Sigmoid colon (tissue), 7 donors: ENCODE measurements around the gene PEX5L. TPM values are rescaled to one million over a fixed set of nuclear protein-coding genes. Genes with fewer than 3 reads are reported as not detected.
"Not testable (repeated sequence)": the region's sequence is repeated elsewhere in the genome, so short reads cannot be mapped to it uniquely, and the experiment has no call there.

Experiments used
- DNase-seq: peaks from one replicate; pipeline ENCODE4 v3.0.0-alpha.2; 2019
- H3K27ac ChIP-seq, 4 donors: fragments of 200-600 bp; sonication (generic); one replicate each; pipeline ENCODE4 v1.5.1; 2016 to 2019; ENCODE audit warnings: mild to moderate bottlenecking in 1 of 4
- H3K27me3 ChIP-seq, 3 donors: fragments of 200-600 bp; sonication (generic); one replicate each; pipeline ENCODE4 v1.5.1; 2019; ENCODE audit warnings: mild to moderate bottlenecking in 1 of 3
- H3K36me3 ChIP-seq, 4 donors: fragments of 200-600 bp; sonication (generic); one replicate each; pipeline ENCODE4 v1.5.1; 2016 to 2019
- H3K4me1 ChIP-seq, 4 donors: fragments of 200-600 bp; sonication (generic); one replicate each; pipeline ENCODE4 v1.5.1; 2017 to 2019
- H3K4me3 ChIP-seq, 4 donors: fragments of 200-600 bp; sonication (generic); one replicate each; pipeline ENCODE4 v1.5.1; 2017 to 2019; ENCODE audit warnings: mild to moderate bottlenecking in 2 of 4, moderate library complexity in 1 of 4
- H3K9me3 ChIP-seq, 4 donors: fragments of 200-600 bp in 3 of 4; sonication (generic) in 3 of 4; one replicate each; pipeline versions ENCODE4 v1.5.1 to v1.6.1; 2013 to 2019
- EP300 ChIP-seq, 4 donors: sonication (generic); formaldehyde crosslinking; IDR thresholded peaks; one replicate each; pipeline ENCODE4 v1.6.1; 2017; ENCODE audit warnings: antibody characterized with exemption in 4 of 4
- POLR2A ChIP-seq, 2 donors: fragments of 450-650 bp; IDR thresholded peaks; one replicate each; pipeline ENCODE4 v1.6.1; 2016; ENCODE audit warnings: antibody characterized with exemption in 2 of 2, mild to moderate bottlenecking in 2 of 2, moderate library complexity in 2 of 2
- POLR2AphosphoS5 ChIP-seq, 4 donors: sonication (generic); formaldehyde crosslinking; IDR thresholded peaks; one replicate each; pipeline ENCODE4 v1.6.1; 2017; ENCODE audit warnings: antibody characterized with exemption in 4 of 4
- WGBS, 2 donors: extraction: QIAGEN DNeasy Blood & Tissue Kit; methylation state at CpG; one replicate each; pipeline ENCODE4 v1.1.7; 2013; 5-methylcytosine and 5-hydroxymethylcytosine counted together
- intact Hi-C: fragments of 100-400 bp; cut with DNase I; formaldehyde crosslinking; loops from one replicate; pipeline ENCODE4 v1.15.1; 2023
- polyA plus RNA-seq, 3 donors: library from polyadenylated mRNA; stranded (reverse); fragments of 200-250 nt; gene quantifications; one replicate each; pipeline ENCODE4 v1.2.3, GENCODE V29; 2013
- total RNA-seq, 4 donors: library from RNA; depleted of rRNA; stranded (reverse); fragments of >200 nt; gene quantifications; one replicate each; pipeline ENCODE4 v1.1.0, GENCODE V29; 2016
- TF ChIP-seq, protein P1 (sequence below), 4 experiments: fragments of 450-650 bp in 3 of 4; fragments of 200-600 bp in 1 of 4; IDR thresholded peaks; one replicate each; pipeline ENCODE4 v1.5.1; 2016 to 2019; ENCODE audit warnings: antibody characterized with exemption in 4 of 4, mild to moderate bottlenecking in 3 of 4, moderate library complexity in 2 of 4
- donor health status: healthy with polysubstance abuse.
- donor health status: Bipolar disorder and iron deficiency.
- donor health status: healthy.

PEX5L gene
- total and polyA plus RNA-seq, 7 donors, result 0.12 to 2.4 (median 0.32) TPM; not detected in 3

DNA sequence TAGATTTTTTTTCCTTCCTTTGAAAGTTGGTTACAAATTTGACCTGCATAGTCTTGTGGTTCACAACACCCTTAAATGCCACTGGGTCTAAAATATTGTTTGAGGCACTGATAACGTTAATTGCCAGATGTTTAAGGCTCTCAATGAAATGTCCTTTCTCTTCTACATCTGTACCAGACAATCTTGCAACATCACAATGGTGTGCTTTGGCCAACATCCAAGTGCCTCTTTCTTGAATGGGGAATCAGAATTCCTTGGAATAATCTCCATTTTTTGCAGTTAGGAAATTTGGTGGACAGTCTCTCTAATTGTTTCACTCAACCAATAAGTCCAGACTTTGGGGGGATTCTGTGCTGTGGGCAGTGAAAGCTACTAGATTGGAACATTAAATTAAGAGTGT is 26.0 kb upstream of the PEX5L start:
- Histone ChIP-seq H3K9me3 (no peaks in the 10 kb centered on the region), H3K36me3 (no peaks in the 10 kb centered on the region), H3K27me3 (no peaks in the 10 kb centered on the region), H3K4me3 (no peak overlapping the region), H3K4me1 (no peaks in the 10 kb centered on the region), H3K27ac (no peak overlapping the region)
- intact Hi-C loops, result no loop called here
- DNase-seq, result no peak
- TF ChIP-seq, protein P1, sequence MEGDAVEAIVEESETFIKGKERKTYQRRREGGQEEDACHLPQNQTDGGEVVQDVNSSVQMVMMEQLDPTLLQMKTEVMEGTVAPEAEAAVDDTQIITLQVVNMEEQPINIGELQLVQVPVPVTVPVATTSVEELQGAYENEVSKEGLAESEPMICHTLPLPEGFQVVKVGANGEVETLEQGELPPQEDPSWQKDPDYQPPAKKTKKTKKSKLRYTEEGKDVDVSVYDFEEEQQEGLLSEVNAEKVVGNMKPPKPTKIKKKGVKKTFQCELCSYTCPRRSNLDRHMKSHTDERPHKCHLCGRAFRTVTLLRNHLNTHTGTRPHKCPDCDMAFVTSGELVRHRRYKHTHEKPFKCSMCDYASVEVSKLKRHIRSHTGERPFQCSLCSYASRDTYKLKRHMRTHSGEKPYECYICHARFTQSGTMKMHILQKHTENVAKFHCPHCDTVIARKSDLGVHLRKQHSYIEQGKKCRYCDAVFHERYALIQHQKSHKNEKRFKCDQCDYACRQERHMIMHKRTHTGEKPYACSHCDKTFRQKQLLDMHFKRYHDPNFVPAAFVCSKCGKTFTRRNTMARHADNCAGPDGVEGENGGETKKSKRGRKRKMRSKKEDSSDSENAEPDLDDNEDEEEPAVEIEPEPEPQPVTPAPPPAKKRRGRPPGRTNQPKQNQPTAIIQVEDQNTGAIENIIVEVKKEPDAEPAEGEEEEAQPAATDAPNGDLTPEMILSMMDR (IDR thresholded peaks at IDR 0.05), result no peak
- TF ChIP-seq POLR2A (IDR thresholded peaks at IDR 0.05) (no peak), EP300 (IDR thresholded peaks at IDR 0.05) (no peak), POLR2AphosphoS5 (IDR thresholded peaks at IDR 0.05) (no peak)
- 75 to 84% methylated on average over 1 of the region's 1 CpG for WGBS, 2 donors

DNA sequence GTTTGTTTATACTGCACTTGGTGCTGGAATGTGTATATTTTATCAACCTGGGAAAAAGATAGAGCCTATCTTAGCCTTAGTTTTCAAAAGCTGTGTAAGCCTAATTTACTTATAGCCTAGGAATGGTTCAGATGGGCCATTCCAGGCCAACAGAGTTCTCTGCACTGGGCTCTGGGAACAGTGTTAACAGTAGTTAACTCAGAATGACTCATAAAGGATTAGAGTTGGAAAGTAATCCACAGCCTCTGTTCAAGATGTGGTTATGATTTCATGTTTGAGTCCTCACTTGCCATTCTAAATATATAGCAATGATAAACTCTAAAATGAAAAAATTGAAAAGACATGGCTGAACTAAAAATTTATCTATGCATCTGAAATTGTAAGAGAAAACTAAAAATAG is 22.6 kb upstream of the PEX5L start:
- Histone ChIP-seq H3K27me3 (no peaks in the 10 kb centered on the region), H3K4me1 (no peaks in the 10 kb centered on the region), H3K27ac (no peak overlapping the region), H3K4me3 (no peak overlapping the region), H3K36me3 (no peaks in the 10 kb centered on the region), H3K9me3 (no peaks in the 10 kb centered on the region)
- TF ChIP-seq POLR2A (IDR thresholded peaks at IDR 0.05) (no peak), POLR2AphosphoS5 (IDR thresholded peaks at IDR 0.05) (no peak), EP300 (IDR thresholded peaks at IDR 0.05) (no peak)
- TF ChIP-seq, protein P1 (IDR thresholded peaks at IDR 0.05), result no peak
- intact Hi-C loops, result no loop called here
- DNase-seq, result no peak

DNA sequence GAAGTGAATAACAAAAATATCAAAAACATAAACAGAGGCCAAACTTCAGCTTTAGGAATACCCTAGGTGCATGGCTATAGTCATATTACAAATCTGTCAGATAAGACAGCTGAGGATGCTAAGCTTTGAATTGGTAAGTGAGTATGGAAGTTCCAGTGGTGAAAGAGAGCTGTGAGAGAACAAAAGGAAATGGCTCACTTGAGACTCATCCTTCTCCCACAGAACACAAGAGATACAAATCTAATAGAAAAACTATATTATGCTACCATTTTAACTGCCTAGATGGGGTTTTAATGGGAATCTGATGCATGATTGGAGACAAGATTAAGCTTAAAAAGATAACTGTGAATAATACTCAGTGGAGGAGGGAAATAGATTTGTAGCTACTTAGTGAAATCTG is 21.5 kb upstream of the PEX5L start:
- Histone ChIP-seq H3K9me3 (no peaks in the 10 kb centered on the region), H3K27ac (no peak overlapping the region), H3K4me1 (no peaks in the 10 kb centered on the region), H3K36me3 (no peaks in the 10 kb centered on the region), H3K27me3 (no peaks in the 10 kb centered on the region), H3K4me3 (no peak overlapping the region)
- no peak for DNase-seq
- intact Hi-C loops, result no loop called here
- TF ChIP-seq POLR2A (IDR thresholded peaks at IDR 0.05) (no peak), EP300 (IDR thresholded peaks at IDR 0.05) (no peak)

DNA sequence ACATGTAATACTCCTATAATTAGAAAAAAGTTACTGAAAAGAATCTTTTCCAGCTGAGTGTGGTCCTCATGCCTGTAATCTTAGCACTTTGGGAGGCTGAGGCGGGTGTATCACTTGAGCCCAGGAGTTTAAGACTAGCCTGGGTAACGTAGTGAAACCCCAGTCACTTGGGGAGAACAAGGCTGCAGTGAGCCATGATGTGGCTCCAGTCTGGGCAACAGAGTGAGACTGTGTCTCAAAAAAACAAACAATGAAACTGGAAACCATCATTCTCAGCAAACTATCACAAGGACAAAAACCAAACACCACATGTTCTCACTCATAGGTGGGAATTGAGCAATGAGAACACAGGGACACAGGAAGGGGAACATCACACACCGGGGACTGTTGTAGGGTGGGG is 18.9 kb upstream of the PEX5L start:
- H3K36me3 ChIP-seq, H3K27me3 ChIP-seq, H3K9me3 ChIP-seq, H3K27ac ChIP-seq, H3K4me3 ChIP-seq, DNase-seq, H3K4me1 ChIP-seq, intact Hi-C loops: not testable (repeated sequence)
- 69 to 70% methylated on average over 3 of the region's 3 CpGs for WGBS, 2 donors

DNA sequence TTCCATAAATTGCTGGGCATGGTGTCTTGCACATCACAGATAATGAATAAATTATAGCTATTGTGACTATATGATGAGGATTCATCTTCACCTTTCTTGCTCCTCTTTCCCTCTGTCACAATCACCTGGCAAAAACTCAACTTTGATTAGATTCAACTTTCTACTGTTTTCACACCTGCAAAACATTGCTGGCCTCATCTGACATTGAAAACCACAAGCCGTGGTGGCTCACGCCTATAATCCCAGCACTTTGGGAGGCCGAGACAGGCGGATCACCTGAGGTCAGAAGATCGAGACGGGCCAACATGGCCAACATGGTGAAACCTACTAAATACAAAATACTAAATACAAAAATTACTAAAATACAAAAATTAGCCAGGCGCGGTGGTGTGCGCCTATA is 12.7 kb upstream of the PEX5L start:
- no peak for DNase-seq
- no peaks in the 10 kb centered on the region for H3K4me1 ChIP-seq
- H3K36me3 ChIP-seq, result no peaks in the 10 kb centered on the region
- no peaks in the 10 kb centered on the region for H3K9me3 ChIP-seq
- TF ChIP-seq POLR2AphosphoS5 (IDR thresholded peaks at IDR 0.05) (no peak), EP300 (IDR thresholded peaks at IDR 0.05) (no peak), POLR2A (IDR thresholded peaks at IDR 0.05) (no peak)
- TF ChIP-seq, protein P1 (IDR thresholded peaks at IDR 0.05), result no peak
- H3K27ac ChIP-seq, result no peak overlapping the region
- no peak overlapping the region for H3K4me3 ChIP-seq
- no peaks in the 10 kb centered on the region for H3K27me3 ChIP-seq
- WGBS, 2 donors, result 93% methylated on average over 9 of the region's 9 CpGs
- intact Hi-C loops, result no loop called here

DNA sequence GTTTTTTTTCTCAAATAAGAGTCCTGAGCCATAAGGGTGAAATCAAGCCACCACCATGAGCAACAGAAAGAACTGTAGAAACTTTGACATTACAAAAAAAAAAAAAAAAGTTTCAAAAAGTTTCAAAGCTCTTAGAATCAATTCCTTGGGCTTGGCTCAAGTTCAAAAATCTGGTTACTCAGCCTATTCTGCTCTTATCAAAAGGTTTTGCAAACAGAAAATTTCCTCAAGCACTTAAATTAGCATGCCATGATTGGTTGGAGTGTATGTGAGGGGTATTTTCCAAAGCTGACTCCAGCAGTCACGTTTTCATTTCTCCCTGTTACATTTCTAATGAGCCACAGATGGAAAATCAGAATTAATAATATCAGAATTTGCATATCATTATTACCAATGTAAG is 12.1 kb upstream of the PEX5L start:
- H3K4me1 ChIP-seq, result no peaks in the 10 kb centered on the region
- DNase-seq, result no peak
- no peak for TF ChIP-seq EP300 (IDR thresholded peaks at IDR 0.05)
- TF ChIP-seq POLR2A (IDR thresholded peaks at IDR 0.05), result no peak
- TF ChIP-seq POLR2AphosphoS5 (IDR thresholded peaks at IDR 0.05), result no peak
- TF ChIP-seq, protein P1 (IDR thresholded peaks at IDR 0.05), result no peak
- H3K27ac ChIP-seq, result no peak overlapping the region
- no peaks in the 10 kb centered on the region for H3K27me3 ChIP-seq
- H3K36me3 ChIP-seq, result no peaks in the 10 kb centered on the region
- H3K4me3 ChIP-seq, result no peak overlapping the region
- no peaks in the 10 kb centered on the region for H3K9me3 ChIP-seq
- 12 to 54% methylated on average over 1 of the region's 1 CpG for WGBS, 2 donors
- intact Hi-C loops, result no loop called here
